ENCODE data around the gene ILF2.
"Not testable (repeated sequence)": the region's sequence is repeated elsewhere in the genome, so short reads cannot be mapped to it uniquely, and the experiment has no call there.

ILF2 gene

GRCh38 chr1:153670859-153671627, at the start of gene ILF2:
TSS of gene ILF2 (minus strand) at chr1:153670993. CDS start at chr1:153670922, 71 bp downstream.
- in situ Hi-C loops (cut with MboI; ENCODE audit: low sequenced_read_pairs) = loop anchor here (25.0 kb wide), 1 partner anchor 316 kb away; the partner anchor contains the start of genes JTB, RAB13 and RPS27

GRCh38 chr1:153717330-153717729, 46.5 kb upstream of the ILF2 start:
- in situ Hi-C loops (cut with MboI; ENCODE audit: low sequenced_read_pairs) = no loop called here

GRCh38 chr1:153716211-153716610, 45.4 kb upstream of the ILF2 start:
- in situ Hi-C loops (cut with MboI; ENCODE audit: low sequenced_read_pairs) = not testable (repeated sequence)

- in situ Hi-C loops (cut with MboI; ENCODE audit: low sequenced_read_pairs) = no loop called here
These were observed 40.2 kb upstream of the ILF2 start for GRCh38 chr1:153711026-153711425.

GRCh38 chr1:153705484-153705883, 34.7 kb upstream of the ILF2 start:
- in situ Hi-C loops (cut with MboI; ENCODE audit: low sequenced_read_pairs) = no loop called here

- in situ Hi-C loops (cut with MboI; ENCODE audit: low sequenced_read_pairs) = no loop called here
These were observed 29.0 kb upstream of the ILF2 start for GRCh38 chr1:153699768-153700167.

GRCh38 chr1:153698923-153699714, 28.3 kb upstream of the ILF2 start:
- in situ Hi-C loops (cut with MboI; ENCODE audit: low sequenced_read_pairs) = no loop called here

GRCh38 chr1:153698020-153698922, 27.5 kb upstream of the ILF2 start:
- in situ Hi-C loops (cut with MboI; ENCODE audit: low sequenced_read_pairs) = no loop called here

GRCh38 chr1:153697191-153698019, 26.6 kb upstream of the ILF2 start:
- in situ Hi-C loops (cut with MboI; ENCODE audit: low sequenced_read_pairs) = no loop called here

GRCh38 chr1:153696741-153697140, 25.9 kb upstream of the ILF2 start:
- in situ Hi-C loops (cut with MboI; ENCODE audit: low sequenced_read_pairs) = no loop called here

GRCh38 chr1:153693466-153693865, 22.7 kb upstream of the ILF2 start:
- in situ Hi-C loops (cut with MboI; ENCODE audit: low sequenced_read_pairs) = no loop called here

GRCh38 chr1:153688736-153689328, 18.0 kb upstream of the ILF2 start:
- in situ Hi-C loops (cut with MboI; ENCODE audit: low sequenced_read_pairs) = no loop called here

- in situ Hi-C loops (cut with MboI; ENCODE audit: low sequenced_read_pairs) = no loop called here
These were observed 17.5 kb upstream of the ILF2 start for GRCh38 chr1:153688276-153688675.

GRCh38 chr1:153687346-153688125, 16.7 kb upstream of the ILF2 start:
- in situ Hi-C loops (cut with MboI; ENCODE audit: low sequenced_read_pairs) = no loop called here

- in situ Hi-C loops (cut with MboI; ENCODE audit: low sequenced_read_pairs) = no loop called here
These were observed 14.9 kb upstream of the ILF2 start for GRCh38 chr1:153685544-153686340.

GRCh38 chr1:153684892-153685291, 14.1 kb upstream of the ILF2 start:
- in situ Hi-C loops (cut with MboI; ENCODE audit: low sequenced_read_pairs) = no loop called here

GRCh38 chr1:153683854-153684253, 13.1 kb upstream of the ILF2 start:
- in situ Hi-C loops (cut with MboI; ENCODE audit: low sequenced_read_pairs) = no loop called here

- in situ Hi-C loops (cut with MboI; ENCODE audit: low sequenced_read_pairs) = no loop called here
These were observed 11.9 kb upstream of the ILF2 start for GRCh38 chr1:153682730-153683129.

Data from HL-60/S4 treated with phorbol 12-myristate 13-acetate at 8.2 ng/mL for 4 days and 3 days (cell line).